MCF 10A (cell line): ENCODE results near the gene CAMK2A. TPM values are rescaled to one million over a fixed set of nuclear protein-coding genes. Genes with fewer than 3 reads are reported as not detected.

Source experiments
- BruUV-seq: library from RNA; stranded (reverse); fragments of 400-500 nt; replicated peaks from 2 replicates; lab custom pipeline; 2021; lab: Mats Ljungman, UMichigan
- CTCF ChIA-PET: fragments of 300-600 bp; sonication (Branson Sonifier 250); formaldehyde crosslinking; extraction: SDS; loops from one replicate; lab custom pipeline; 2021; ENCODE audit warnings: antibody characterized with exemption, inconsistent platforms; lab: Yijun Ruan, JAX
- POLR2A ChIA-PET: fragments of 300-600, 350-650 bp; sonication (Branson Sonifier 250); formaldehyde crosslinking; extraction: SDS; loops from one replicate; lab custom pipeline; 2020; ENCODE audit warnings: antibody characterized with exemption, inconsistent platforms; lab: Yijun Ruan, JAX
- DNase-seq: peaks from one replicate; pipeline ENCODE4 v3.0.0-alpha.2; 2018; ENCODE audit not compliant: unreplicated experiment
- H3K27ac Mint-ChIP-seq: one replicate; pipeline ENCODE4 v1.8.0; 2022; ENCODE audit warnings: mild to moderate bottlenecking, low read depth, mixed read lengths; ENCODE audit not compliant: unreplicated experiment
- H3K27me3 Mint-ChIP-seq: one replicate; pipeline ENCODE4 v1.8.0; 2022; ENCODE audit warnings: mixed read lengths; ENCODE audit not compliant: insufficient read depth, unreplicated experiment
- H3K36me3 Mint-ChIP-seq: one replicate; pipeline ENCODE4 v1.8.0; 2022; ENCODE audit warnings: mild to moderate bottlenecking, moderate library complexity, mixed read lengths; ENCODE audit not compliant: insufficient read depth, unreplicated experiment
- H3K4me1 Mint-ChIP-seq: one replicate; pipeline ENCODE4 v1.8.0; 2022; ENCODE audit warnings: mixed read lengths; ENCODE audit not compliant: insufficient read depth, unreplicated experiment
- H3K4me3 Mint-ChIP-seq: one replicate; pipeline ENCODE4 v1.8.0; 2022; ENCODE audit warnings: mild to moderate bottlenecking, moderate library complexity, mixed read lengths; ENCODE audit not compliant: unreplicated experiment
- H3K9me3 Mint-ChIP-seq: one replicate; pipeline ENCODE4 v1.8.0; 2022; ENCODE audit warnings: mixed read lengths; ENCODE audit not compliant: unreplicated experiment
- intact Hi-C: fragments of 100-400 bp; cut with micrococcal nuclease; formaldehyde crosslinking; loops from 2 replicates; pipeline ENCODE4 v1.14.1; 2022
- total RNA-seq: library from RNA; stranded (reverse); gene quantifications from 2 replicates; pipeline ENCODE4 v1.2.3, GENCODE V29; 2022
- TF ChIP-seq, protein P1 (sequence below): fragments of 200-600 bp; IDR thresholded peaks from one replicate; pipeline ENCODE4 v1.8.0; 2022; ENCODE audit warnings: antibody characterized with exemption, mild to moderate bottlenecking; ENCODE audit not compliant: unreplicated experiment

The CAMK2A gene
- total RNA-seq, 1 experiment from 2014 or later, result not detected

DNA sequence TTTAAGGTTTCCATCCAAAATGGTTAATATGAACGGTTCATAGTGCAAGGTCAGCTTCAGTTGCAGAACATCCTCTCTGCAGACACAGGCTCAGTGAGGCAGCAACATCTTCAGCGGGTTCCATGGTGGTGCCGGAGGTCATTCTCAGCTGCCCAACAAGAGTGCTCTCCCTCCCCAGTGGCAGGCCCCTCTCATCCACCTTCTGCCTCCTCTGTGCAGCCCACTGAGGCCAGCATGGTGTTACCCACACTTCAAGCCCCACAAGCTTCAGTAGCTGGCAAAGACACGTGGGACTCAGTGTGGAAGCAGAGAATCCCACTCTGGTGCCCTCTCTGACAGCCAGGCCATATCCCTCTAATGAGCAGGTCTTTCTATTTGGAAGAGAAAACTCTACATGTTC lies 17.2 kb upstream of the CAMK2A start:
- ChIA-PET CTCF (interaction anchor here (1.2 kb wide), 1 partner anchor 21 kb away, joined by 3 read pairs; no protein-coding TSS in a partner anchor), POLR2A (interaction anchor here (1.4 kb wide), 1 partner anchor 13 kb away, joined by 7 read pairs; no protein-coding TSS in a partner anchor)
- H3K9me3 Mint-ChIP-seq, result no peaks in the 10 kb centered on the region
- no peaks in the 10 kb centered on the region for H3K36me3 Mint-ChIP-seq
- intact Hi-C loops, result no loop called here
- no TSS peak for BruUV-seq
- TF ChIP-seq, protein P1, sequence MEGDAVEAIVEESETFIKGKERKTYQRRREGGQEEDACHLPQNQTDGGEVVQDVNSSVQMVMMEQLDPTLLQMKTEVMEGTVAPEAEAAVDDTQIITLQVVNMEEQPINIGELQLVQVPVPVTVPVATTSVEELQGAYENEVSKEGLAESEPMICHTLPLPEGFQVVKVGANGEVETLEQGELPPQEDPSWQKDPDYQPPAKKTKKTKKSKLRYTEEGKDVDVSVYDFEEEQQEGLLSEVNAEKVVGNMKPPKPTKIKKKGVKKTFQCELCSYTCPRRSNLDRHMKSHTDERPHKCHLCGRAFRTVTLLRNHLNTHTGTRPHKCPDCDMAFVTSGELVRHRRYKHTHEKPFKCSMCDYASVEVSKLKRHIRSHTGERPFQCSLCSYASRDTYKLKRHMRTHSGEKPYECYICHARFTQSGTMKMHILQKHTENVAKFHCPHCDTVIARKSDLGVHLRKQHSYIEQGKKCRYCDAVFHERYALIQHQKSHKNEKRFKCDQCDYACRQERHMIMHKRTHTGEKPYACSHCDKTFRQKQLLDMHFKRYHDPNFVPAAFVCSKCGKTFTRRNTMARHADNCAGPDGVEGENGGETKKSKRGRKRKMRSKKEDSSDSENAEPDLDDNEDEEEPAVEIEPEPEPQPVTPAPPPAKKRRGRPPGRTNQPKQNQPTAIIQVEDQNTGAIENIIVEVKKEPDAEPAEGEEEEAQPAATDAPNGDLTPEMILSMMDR, result no peak
- H3K4me3 Mint-ChIP-seq, result no peak overlapping the region
- H3K4me1 Mint-ChIP-seq, result peaks cover 12% of the 10 kb centered on the region
- DNase-seq, result no peak
- no peak overlapping the region for H3K27ac Mint-ChIP-seq
- no peaks in the 10 kb centered on the region for H3K27me3 Mint-ChIP-seq

DNA sequence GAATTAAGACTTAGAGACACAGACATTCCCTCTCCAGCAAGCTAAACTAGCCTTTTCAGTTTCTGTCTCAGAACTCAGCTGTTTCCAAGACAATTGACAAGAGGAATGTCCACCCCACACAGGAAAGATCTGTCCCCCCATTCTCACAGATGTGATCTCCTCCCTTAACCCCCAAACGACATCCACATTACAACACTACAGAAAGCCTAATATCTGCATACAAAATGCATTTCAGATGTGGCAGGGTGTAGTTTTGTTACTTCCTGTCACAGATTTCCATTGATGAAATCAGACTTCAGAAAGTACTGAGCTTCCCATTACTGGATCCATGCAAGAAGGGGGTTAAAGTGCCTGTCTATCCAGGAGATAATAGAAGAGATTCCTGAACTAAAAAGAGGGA lies 16.0 kb upstream of the CAMK2A start:
- Mint-ChIP-seq H3K27ac (no peak overlapping the region), H3K36me3 (no peaks in the 10 kb centered on the region), H3K4me3 (no peak overlapping the region), H3K4me1 (peaks cover 21% of the 10 kb centered on the region), H3K27me3 (no peaks in the 10 kb centered on the region), H3K9me3 (no peaks in the 10 kb centered on the region)
- no peak for DNase-seq
- CTCF ChIA-PET, result interaction anchor here (1.3 kb wide), 1 partner anchor 44 kb away, joined by 7 read pairs; no protein-coding TSS in a partner anchor
- intact Hi-C loops, result no loop called here
- TF ChIP-seq, protein P1, result no peak
- POLR2A ChIA-PET, result interaction anchor here (0.6 to 1.4 kb wide), 5 partner anchors 10 to 48 kb away, joined by 3 to 7 read pairs (median 4); no protein-coding TSS in a partner anchor
- BruUV-seq, result no TSS peak

DNA sequence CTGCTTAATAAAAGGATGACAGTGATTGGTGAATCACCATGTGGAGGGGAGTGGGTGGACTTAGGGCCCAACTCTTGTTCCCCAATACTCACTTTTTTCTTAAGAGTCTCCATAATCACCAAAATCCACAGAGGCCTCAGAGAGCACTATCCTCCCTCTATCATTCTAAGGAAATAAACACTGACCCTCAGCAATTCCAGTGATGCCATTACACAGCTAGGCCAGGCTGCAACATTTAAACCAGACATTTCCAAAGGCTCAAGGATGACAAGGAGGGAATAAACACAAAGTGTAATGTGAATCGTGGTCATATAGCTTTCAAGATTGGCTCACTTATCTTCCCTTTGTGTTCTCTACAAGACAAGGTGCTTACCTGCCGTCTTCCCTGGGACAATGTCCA lies 15.5 kb upstream of the CAMK2A start:
- BruUV-seq, result no TSS peak
- Mint-ChIP-seq H3K27me3 (no peaks in the 10 kb centered on the region), H3K27ac (no peak overlapping the region), H3K4me3 (no peak overlapping the region), H3K4me1 (peaks cover 21% of the 10 kb centered on the region), H3K9me3 (no peaks in the 10 kb centered on the region), H3K36me3 (no peaks in the 10 kb centered on the region)
- ChIA-PET POLR2A (interaction anchor here (0.7 to 1.3 kb wide), 2 partner anchors 9 to 11 kb away, joined by 4 to 7 read pairs; no protein-coding TSS in a partner anchor), CTCF (interaction anchor here (0.7 to 1.3 kb wide), 2 partner anchors 45 to 53 kb away, joined by 3 to 7 read pairs; no protein-coding TSS in a partner anchor)
- no peak for DNase-seq
- intact Hi-C loops, result no loop called here
- TF ChIP-seq, protein P1, result no peak

DNA sequence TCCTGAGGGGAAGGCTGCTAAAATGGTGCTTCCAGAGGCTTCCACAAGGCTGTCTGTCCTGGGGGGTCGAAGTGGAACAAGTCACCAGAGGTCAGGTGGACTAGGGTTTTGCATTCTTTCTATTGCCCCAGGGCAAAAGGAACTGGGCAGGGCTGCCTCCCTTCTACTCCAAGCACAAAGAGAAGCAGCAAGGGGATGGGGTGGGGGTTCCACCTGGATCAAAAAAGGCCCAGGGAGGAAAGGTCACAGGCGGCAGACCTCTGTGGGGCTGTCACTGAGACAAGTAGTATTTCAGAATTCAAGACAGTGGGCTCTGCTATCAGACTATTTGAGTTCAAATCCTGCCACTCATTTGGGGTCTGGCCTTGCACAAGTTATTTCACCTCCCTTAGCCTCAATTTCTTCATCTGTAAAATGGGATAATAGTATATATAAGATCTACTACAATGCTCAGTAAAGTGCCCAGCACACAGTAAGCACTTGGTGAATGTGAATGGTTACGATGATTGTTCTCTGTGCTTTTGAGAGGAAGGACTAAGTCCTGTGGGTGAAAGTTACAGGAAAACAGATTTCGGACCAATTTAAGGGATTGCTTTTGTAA lies 15.0 kb upstream of the CAMK2A start:
- POLR2A ChIA-PET, result interaction anchor here (0.8 to 2.8 kb wide), 3 partner anchors 10 to 15 kb away, joined by 3 to 13 read pairs (median 5); no protein-coding TSS in a partner anchor
- no peaks in the 10 kb centered on the region for H3K27me3 Mint-ChIP-seq
- intact Hi-C loops, result no loop called here
- no TSS peak for BruUV-seq
- DNase-seq, result no peak
- no peak overlapping the region for H3K4me3 Mint-ChIP-seq
- H3K9me3 Mint-ChIP-seq, result no peaks in the 10 kb centered on the region
- no peak overlapping the region for H3K27ac Mint-ChIP-seq
- TF ChIP-seq, protein P1, result no peak
- CTCF ChIA-PET, result interaction anchor here (0.7 to 1.0 kb wide), 2 partner anchors 54 to 86 kb away, joined by 3 to 4 read pairs; no protein-coding TSS in a partner anchor
- peaks cover 25% of the 10 kb centered on the region for H3K4me1 Mint-ChIP-seq
- H3K36me3 Mint-ChIP-seq, result no peaks in the 10 kb centered on the region
